DMS 273 treated with DMSO at 0.1 percent for 48 hours (cell line): ENCODE measurements around the gene DEPP1.

Source experiments
- DNase-seq: peaks from one replicate; lab custom pipeline; 2025; lab: John Stamatoyannopoulos, UW

Gene DEPP1

DNA sequence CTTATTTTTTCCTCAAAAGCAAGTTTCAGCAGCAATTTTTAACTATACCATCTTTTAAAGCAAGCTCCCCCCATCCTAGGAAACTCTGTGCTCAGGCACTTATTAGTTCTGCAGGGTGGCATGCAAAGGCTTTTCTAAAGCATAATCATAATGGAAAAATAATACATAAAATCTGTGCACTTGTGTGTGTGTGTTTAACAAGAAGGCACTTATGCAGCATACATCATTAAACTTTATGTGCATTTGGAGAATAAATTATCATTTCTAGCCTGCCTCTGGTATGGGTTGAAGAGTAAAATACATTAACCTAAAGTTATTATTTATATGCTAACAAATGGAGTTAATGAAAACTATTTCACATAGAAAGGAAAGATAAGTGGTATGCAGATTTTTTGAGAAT, 24.6 kb downstream of the DEPP1 start:
- no peak for DNase-seq

GRCh38 chr10:44952779-44953231, 25.8 kb downstream of the DEPP1 start:
- DNase-seq: no peak

DNA sequence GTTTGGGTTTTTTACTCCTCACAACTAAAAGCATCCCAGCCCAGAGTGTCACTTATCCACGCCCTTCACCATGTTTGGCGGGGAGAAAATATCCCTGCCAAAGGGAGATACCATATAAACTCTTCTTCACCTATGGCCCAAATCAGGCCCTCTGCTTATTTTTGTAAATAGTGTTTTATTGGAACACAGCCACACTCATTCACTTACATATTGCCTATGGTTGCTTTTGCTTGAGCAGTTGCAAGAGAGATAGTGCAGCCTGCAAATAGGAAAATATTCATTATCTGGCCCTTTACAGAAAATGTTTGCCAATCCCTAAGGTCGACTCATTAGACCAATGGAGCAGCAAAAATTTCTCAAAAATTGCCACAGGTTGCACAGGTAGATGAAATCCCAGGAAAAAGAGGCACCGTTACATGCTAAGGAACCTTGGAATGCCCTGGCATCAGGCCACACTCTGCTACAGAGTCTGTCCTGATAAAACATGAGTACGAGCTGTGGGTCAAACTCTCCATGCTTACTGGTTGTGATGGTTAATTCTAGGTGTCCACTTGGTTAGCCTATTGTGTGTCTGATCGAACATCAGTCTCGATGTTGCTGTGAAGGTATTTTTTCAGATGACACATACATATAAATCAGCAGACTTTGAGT, 26.9 kb downstream of the DEPP1 start:
- no peak for DNase-seq

GRCh38 chr10:44950326-44951225, 28.0 kb downstream of the DEPP1 start:
- DNase-seq: no peak

- no peak for DNase-seq
Observed at GRCh38 chr10:44949915-44950314, 28.7 kb downstream of the DEPP1 start.

- no peak for DNase-seq
Observed at GRCh38 chr10:44949127-44949802, 29.3 kb downstream of the DEPP1 start.

- no peak for DNase-seq
Observed at GRCh38 chr10:44948642-44949041, 30.0 kb downstream of the DEPP1 start.

DNA sequence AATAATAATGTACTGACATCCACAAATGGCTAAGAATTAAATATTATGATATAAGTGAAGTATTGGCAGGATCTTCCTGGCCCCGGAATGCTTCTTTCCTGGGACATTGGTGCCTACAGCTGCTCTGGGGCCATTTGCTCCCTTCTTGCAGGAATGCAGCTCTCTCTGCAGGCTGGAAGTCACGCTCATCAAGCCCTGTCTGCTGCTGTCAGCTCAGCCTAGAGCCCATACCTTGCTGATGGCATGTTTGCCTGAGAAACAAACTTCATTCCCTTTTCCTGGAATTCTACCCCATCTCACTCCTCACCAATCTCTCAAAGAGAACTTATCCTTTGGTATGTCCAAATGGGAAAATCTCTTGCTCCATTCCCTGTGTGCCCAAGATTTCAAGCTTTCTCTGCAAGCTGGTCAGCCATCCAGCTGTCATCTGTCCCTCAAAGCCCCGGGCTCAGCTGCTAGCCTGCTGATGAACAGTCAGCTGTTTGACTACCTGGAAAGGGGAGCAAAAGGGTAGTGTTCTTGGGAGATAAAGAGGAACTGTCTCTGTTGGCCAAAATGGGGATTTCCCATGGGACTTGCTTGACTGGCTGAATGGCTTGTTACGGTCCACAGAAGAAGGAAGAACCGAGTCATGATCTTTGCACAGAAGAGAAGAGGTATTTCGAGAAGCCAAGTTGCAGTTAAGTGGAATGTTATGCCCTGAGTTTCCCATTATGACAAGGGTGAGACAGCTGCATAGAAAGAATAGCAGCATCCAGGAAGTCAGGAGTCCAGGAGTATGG, 31.0 kb downstream of the DEPP1 start:
- DNase-seq: no peak

DNA sequence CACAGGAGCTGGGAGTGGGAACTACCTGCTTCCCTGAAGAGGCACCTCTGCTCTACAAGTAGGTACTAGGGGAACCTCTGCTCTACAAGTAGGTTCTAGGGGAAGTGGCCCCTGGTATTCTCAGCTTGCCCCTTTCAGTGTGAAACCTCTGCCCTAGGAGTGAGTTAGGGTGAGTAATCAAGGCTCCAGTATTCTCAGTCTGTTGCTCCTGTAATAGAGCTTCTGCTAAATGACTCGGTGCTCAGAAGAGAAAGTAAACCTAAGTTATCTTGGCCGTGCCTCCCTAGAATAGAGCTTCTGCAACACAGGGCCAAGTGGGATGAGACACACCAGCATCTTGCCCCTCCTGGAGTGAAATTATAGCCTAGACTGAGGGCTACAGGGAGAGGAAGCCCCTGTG, 32.4 kb downstream of the DEPP1 start:
- no peak for DNase-seq

- DNase-seq: no peak
Observed at GRCh38 chr10:44944354-44944753, 34.3 kb downstream of the DEPP1 start.

DNA sequence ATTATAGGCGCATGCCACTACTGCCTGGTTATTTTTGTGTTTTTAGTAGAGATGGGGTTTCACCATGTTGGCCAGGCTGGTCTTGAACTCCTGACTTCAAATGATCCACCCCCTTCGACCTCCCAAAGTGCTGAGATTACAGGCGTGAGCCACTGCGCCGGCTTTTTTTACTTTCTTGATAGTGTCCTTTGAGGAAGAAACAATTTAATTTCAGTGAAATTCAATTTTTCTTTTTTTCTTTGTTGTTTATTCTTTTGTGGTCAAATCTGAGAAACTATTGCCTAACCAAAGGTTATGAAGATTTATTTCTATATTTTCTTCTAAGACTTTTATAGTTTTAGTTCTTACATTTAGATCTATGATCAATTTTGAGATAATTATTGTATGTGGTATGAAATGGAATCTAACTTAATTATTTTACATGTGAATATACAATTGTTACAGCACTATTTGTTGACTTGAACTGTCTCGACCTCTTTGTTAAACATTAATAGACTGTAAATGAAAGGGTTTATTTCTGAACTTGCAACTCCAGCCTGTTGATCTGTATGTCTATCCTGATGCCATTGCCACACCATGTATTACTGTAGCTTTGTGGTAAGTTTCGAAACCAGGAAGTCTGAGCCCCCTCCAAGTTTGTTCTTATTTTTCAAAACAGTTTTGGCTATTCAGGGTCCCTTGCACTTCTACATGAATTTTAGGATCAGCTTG, 38.8 kb downstream of the DEPP1 start:
- DNase-seq: no peak

- no peak for DNase-seq
Observed at GRCh38 chr10:44938956-44939355, 39.7 kb downstream of the DEPP1 start.

- DNase-seq: no peak
Observed at GRCh38 chr10:44937196-44938005, 41.2 kb downstream of the DEPP1 start.

GRCh38 chr10:44936314-44936975, 42.2 kb downstream of the DEPP1 start:
- DNase-seq: no peak

DNA sequence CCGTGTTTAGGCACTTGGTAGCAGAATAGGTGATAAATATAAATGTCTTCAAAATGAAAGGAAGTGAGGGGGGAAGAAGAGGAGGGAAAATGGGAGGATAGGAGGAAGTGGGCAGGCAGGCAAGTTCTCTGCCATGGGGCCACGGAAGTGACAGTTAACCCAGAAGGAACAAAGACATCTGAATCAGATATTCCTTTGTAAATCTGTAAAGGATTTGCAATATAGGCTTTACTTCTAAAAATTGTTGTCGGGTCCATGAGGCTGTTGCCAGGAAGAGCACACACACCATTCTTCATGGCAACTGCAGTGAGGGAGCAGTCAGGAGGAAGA, 42.7 kb downstream of the DEPP1 start:
- no peak for DNase-seq

- DNase-seq: no peak
Observed at GRCh38 chr10:44935201-44935965, 43.2 kb downstream of the DEPP1 start.

DNA sequence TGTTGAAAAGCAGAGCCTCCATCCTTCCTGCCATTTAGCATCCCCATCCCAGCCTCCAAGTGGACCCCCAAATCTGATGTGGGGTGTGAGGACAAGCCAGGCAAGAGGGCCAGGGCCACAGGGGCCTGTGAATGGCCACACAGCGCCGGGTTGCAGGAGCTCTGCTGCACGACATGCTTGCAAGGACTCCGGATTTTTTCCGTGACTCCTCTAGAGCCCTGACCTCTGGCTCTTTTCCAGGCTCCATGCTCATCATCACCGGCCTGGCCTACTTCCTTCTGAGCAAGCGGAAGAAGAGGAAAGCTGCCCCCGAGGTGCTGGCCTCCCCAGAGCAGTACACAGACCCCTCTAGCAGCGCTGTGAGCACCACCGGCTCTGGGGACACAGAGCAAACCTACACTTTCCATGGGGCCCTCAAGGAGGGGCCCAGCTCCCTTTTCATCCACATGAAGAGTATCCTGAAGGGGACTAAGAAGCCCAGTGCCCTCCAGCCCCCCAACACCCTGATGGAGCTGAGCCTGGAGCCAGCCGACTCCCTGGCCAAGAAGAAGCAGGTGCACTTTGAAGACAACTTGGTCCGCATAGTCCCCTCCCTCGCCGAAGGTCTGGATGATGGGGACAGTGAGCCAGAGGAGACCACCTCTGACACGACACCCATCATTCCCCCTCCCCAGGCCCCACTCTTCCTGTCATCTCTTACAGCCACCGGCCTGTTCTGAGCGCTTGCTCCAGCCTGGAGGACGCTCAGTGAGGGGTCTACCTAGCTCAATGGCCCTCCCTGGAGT, 44.0 kb downstream of the DEPP1 start:
- DNase-seq: no peak
